Measurements from ENCODE around the gene ABHD4.
"Not testable (repeated sequence)": the region's sequence is repeated elsewhere in the genome, so short reads cannot be mapped to it uniquely, and the experiment has no call there.

ABHD4 gene, protein sequence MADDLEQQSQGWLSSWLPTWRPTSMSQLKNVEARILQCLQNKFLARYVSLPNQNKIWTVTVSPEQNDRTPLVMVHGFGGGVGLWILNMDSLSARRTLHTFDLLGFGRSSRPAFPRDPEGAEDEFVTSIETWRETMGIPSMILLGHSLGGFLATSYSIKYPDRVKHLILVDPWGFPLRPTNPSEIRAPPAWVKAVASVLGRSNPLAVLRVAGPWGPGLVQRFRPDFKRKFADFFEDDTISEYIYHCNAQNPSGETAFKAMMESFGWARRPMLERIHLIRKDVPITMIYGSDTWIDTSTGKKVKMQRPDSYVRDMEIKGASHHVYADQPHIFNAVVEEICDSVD

DNA sequence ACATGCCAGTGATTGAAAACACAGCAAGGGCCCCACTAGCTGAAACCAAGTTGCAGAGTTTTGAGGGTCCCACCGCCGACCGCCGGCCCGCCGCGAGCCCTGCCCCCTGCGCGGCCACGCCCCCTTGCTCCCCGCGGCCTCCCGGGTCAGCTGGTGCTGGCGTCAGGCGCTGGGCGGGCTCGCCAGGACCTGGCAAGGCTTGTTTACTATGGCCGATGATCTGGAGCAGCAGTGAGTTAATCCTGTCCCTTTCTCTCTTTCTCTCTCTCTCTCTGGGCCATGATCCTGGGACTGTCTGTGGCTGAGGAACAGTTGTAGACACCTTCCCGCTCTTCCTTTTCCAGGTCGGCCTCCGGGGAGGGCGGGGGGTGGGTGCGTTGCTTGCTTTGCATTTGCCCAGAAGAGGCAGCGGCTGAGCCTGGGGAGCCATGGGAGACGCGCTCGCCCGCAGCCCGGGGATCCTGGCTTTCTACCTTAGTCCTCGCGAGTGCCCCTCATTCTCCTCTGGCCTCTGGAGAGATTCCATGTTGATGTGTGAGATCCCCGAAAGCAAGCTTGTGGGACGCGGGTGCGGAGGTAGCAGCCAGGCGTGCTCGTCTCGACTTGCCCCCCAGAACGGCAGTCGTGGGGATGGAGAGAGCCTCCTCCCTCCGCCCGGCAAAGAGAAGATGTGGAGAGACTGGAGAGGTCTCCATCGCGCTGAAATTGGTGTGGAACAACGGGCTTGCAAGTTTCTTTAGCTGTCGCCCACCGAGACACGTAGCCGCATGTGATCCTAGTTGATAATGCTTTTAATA is at the start of gene ABHD4:
Gene ABHD4, plus strand, starts transcription at position 202 of the 797 bp plus-strand sequence. Its CDS starts 7 bp downstream, at position 209.
- peak in 1 of 2 donors; percentile 56 for DNase-seq (ENCODE audit: low read depth in 2 of 2)

DNA sequence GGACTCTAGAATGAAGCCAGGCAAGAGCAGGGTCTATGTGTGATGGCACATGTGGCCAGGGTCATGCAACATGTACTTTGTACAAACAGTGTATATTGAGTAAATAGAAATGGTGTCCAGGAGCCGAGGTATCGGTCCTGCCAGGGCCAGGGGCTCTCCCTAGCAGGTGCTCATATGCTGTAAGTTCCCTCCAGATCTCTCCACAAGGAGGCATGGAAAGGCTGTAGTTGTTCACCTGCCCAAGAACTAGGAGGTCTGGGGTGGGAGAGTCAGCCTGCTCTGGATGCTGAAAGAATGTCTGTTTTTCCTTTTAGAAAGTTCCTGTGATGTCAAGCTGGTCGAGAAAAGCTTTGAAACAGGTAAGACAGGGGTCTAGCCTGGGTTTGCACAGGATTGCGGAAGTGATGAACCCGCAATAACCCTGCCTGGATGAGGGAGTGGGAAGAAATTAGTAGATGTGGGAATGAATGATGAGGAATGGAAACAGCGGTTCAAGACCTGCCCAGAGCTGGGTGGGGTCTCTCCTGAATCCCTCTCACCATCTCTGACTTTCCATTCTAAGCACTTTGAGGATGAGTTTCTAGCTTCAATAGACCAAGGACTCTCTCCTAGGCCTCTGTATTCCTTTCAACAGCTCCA is 48.7 kb upstream of the ABHD4 start:
- DNase-seq (ENCODE audit: low read depth in 2 of 2): no peak

DNA sequence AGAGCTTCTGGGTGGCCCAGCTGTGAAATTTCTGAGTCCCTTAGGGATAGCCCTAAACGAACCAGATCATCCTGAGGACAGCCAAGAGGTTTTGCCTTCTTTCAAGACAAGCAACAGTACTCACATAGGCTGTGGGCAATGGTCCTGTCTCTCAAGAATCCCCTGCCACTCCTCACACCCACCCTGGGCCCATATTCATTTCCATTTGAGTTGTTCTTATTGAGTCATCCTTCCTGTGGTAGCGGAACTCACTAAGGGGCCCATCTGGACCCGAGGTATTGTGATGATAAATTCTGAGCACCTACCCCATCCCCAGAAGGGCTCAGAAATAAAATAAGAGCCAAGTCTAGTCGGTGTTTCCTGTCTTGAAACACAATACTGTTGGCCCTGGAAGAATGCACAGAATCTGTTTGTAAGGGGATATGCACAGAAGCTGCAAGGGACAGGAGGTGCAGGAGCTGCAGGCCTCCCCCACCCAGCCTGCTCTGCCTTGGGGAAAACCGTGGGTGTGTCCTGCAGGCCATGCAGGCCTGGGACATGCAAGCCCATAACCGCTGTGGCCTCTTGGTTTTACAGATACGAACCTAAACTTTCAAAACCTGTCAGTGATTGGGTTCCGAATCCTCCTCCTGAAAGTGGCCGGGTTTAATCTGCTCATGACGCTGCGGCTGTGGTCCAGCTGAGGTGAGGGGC is 48.0 kb upstream of the ABHD4 start:
- DNase-seq (ENCODE audit: low read depth in 2 of 2): peak; percentile 51 to 70

DNA sequence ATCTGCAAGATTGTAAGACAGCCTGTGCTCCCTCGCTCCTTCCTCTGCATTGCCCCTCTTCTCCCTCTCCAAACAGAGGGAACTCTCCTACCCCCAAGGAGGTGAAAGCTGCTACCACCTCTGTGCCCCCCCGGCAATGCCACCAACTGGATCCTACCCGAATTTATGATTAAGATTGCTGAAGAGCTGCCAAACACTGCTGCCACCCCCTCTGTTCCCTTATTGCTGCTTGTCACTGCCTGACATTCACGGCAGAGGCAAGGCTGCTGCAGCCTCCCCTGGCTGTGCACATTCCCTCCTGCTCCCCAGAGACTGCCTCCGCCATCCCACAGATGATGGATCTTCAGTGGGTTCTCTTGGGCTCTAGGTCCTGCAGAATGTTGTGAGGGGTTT is 46.5 kb upstream of the ABHD4 start:
- DNase-seq (ENCODE audit: low read depth in 2 of 2): no peak

DNA sequence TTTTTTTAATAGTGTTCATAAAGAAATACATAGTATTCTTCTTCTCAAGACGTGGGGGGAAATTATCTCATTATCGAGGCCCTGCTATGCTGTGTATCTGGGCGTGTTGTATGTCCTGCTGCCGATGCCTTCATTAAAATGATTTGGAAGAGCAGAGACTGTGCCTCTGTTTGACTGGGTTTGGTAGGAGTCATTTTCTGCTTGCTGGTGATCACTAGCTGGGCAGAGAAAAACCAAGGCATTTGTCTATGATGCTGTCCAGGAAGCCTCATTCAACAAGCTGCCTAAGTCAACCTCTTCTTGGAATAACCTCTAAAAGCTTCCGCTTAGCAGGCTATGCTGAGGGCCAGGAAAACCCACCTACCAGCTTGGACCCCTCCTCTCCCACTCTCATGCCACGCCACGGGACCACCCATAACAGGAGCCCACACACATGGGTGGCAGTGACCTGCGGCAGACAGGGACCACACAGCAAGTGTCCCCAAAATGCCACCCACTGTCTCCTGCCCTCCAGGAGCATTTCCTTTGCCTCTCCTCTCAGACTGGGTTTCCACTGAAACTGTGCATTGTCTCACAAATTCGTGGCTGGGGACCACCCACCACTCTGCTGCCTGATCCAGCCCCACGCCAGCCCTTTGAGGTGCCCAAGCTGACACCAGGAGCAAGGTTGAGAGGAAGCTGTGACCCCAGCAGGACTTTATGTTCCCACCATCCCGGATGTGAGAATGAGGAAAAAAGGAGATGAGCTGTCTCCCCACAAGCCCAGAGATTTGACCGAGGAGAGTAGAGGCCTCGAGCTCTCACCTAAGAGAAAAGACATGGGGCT is 45.9 kb upstream of the ABHD4 start:
- DNase-seq (ENCODE audit: low read depth in 2 of 2): no peak

DNA sequence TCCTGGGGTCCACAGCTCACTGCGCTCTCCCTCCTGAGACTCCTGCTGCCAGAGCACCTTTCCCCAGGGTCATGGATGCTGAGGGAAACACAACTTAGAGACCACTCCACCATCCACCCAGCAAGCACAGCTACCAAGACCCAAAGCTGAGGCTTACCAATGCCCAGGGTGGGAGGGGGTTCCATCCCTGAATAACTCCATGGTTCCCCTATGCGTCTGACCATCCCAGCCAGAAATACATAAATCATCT is 45.3 kb upstream of the ABHD4 start:
- no peak for DNase-seq (ENCODE audit: low read depth in 2 of 2)

DNA sequence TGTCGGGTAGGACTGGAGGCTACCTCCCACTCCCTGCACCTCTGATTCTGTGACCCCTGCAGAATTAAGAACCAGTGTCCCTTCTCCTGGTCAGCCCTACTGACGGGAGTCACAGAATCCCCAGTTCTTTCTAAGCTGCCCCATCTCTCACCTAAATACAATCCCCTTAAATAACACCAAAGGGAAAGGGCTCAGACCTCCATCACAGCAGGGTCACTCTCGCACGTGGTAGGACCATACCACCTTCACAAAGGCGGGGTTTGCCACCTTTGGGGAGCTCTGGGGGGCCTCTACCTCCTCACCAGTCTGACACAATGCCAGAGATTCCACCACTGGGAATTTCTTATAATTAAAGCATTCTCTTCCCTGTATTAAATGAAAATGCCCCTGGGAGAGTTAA is 44.7 kb upstream of the ABHD4 start:
- DNase-seq (ENCODE audit: low read depth in 2 of 2): no peak

DNA sequence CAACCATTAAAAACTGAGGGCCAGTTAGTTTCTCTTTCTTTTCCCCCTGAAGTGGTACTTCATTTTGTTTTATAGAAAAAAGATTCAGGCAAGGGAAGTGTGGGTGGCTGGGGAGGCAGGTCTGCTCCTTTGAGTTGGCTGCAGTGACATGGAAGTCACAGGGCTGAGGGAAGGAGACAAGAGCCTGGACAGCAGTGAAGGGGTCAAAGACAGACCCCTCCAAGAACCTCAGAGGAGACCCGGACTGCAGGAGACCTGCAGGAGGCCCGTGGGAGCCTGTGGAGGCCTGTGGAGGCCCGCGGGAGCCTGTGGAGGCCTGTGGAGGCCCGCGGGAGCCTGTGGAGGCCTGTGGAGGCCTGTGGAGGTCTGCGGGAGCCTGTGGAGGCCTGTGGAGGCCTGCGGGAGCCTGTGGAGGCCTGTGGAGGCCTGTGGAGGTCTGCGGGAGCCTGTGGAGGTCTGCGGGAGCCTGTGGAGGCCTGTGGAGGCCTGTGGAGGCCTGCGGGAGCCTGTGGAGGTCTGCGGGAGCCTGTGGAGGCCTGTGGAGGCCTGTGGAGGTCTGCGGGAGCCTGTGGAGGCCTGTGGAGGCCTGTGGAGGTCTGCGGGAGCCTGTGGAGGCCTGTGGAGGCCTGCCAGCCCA is 44.1 kb upstream of the ABHD4 start:
- not testable (repeated sequence) for DNase-seq (ENCODE audit: low read depth in 2 of 2)

DNA sequence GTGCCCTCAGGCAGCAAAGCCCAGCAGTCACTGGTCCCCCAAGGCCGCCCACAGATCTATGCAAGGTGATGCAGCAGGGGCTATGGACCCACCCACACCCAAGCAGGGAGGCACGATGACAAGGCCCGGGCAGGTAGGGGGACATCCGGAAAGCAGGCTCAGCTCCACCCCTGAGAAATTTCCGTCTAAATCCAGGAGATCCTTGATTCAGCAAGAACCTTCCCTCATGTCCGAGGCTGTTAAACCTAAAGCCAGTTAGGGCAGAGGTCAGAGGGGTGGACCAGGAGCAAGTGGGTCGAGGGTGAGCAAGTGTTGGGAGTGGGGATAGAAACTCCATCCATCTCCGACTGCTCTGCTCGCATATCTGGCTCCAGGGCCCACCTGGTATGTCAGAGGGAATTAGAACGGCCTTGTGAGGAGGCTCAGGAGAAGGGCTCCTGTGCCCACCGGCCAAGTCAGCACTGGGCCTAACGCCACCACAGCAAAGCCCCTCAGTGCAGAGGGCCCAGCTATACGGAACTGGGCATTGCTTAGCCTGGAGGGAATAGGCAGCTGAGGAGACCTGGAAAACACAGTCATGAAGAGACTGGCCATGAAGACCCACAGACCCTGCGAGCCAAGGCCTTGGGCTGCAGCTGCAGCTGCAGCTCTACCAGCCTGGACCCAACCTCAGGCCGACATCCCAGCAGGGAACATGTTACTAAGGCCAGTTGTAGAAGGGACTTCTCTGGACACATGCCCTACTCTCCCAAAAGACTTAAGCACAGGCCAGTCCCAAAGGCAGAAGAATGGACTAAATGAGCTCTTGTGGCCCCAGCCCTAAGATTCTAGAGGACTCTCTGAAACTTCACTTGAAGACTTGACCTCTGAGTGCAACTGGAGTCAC is 43.4 kb upstream of the ABHD4 start:
- DNase-seq (ENCODE audit: low read depth in 2 of 2): no peak

DNA sequence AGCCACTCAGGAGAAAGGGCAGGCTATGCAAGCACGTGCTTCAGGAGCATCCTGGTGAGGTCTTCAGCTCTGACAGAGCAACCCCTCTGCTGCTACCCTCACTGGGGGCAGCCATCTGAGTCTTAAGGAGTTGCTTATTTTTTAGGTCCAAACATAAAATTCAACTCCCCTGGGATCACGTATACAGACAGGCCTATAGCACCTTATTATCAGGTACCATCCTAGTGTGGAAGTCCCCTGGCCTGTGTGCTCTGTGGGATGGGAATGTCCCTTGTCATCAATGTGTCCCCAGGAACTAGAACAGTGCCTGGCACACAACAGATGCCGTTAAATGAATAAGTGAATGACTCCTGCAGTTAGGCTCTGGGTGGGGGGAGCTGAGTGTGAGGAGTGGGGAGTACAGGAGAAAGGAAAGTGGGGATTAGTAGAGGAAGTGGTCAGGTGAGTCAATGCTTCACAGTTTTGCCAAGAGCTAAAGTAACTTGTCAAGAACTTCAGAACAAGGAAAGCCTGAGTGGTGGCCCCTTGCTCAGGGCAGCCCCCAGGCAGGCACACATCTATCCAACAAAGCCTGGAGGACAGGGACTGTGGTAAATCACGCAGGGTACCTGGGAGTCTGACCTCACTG is 42.6 kb upstream of the ABHD4 start:
- peak; percentile 54 to 68 for DNase-seq (ENCODE audit: low read depth in 2 of 2)

DNA sequence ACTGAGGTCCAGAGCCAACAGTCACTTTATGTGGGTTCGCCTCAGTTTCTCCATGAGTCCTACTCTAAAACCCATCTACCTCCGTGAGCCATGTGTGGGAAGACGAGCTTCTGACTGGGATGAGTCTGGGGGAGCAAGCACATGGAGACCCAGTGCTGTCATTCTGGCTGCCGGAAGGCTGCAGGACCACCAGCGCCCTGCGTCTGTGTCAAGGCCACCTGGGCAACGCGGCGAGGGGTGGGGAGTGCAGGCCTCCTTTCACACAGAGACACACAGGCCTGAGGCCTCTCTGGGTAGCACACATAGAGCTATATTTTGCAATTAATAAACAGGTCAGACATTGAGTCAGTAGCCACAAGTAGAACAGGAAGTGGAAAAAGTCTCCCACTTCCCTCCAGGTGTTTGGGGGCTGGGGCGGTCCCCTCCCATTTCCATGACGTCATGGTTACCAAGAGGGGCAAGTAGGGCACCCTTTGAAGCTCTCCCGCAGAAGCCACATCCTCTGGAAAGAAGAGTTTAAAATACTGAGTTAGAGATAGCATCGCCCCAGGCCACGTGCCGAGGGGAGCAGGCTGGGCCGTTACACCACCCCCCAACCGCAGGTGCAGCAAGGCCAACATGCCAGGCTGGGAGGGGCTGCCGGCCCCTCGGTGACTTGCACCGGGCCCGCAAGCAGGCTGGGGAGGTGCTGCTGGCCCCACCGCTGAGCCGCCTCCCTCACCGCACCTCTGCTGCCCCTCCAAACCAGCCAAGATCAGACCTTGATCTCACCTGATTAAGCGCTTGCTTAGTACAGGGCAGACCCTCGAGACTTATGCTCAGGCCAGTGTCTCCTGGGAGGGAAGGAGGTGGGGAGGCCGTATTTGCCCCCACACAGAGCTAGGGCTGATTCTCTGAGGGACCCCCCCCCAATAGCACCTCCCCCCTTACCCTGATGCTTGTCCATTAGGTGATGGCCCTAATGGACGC is 41.8 kb upstream of the ABHD4 start:
- DNase-seq (ENCODE audit: low read depth in 2 of 2): peak; percentile 94 to 98

DNA sequence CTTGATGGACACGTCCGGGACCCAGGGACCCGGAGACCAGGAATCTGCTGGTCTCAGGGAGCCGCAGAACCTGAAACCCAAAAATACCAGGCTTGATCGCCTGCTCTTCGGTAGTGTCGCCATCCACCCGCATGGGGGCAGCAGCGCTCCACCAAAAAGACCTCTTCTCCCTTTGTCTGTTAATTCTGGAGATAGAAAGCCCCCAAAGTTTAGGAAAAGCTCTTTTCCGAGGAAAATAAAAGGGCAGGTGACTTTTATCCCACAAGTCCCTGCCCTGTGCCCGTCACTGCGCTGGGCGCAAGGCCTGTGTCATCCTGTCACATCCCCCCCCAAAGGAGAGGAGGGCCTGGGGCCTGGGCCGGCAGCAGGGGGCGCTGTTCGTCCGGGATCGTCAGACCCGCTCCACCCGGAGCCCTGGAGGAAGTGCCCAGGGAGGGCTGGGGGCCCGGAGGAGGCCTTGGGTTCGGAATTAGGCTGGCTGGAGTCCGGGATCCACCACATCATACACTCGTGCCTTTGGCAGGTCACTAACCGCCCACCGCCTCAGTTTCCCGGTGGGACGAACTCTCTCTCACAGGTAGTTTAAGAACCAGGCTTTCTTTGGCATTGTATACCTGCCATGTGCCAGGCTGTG is 41.0 kb upstream of the ABHD4 start:
- peak; percentile 85 to 87 for DNase-seq (ENCODE audit: low read depth in 2 of 2)

DNA sequence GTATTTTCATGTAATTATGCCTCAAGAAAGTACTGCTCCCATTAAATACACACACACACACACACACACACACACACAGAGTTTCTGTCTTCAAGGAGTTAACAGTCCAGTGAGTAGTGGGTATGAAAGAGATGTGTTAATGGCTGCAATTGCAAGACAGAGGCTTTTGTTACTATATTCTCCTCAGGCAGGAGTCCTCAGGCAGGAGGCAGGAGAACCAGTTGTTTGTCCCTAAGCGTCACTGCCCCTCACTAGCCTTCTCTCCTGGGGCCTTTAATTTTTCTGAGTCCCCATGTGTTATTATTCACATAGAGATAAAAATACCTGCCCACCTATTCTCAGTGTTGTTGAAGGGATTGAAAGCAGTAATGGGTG is 40.3 kb upstream of the ABHD4 start:
- DNase-seq (ENCODE audit: low read depth in 2 of 2): no peak

DNA sequence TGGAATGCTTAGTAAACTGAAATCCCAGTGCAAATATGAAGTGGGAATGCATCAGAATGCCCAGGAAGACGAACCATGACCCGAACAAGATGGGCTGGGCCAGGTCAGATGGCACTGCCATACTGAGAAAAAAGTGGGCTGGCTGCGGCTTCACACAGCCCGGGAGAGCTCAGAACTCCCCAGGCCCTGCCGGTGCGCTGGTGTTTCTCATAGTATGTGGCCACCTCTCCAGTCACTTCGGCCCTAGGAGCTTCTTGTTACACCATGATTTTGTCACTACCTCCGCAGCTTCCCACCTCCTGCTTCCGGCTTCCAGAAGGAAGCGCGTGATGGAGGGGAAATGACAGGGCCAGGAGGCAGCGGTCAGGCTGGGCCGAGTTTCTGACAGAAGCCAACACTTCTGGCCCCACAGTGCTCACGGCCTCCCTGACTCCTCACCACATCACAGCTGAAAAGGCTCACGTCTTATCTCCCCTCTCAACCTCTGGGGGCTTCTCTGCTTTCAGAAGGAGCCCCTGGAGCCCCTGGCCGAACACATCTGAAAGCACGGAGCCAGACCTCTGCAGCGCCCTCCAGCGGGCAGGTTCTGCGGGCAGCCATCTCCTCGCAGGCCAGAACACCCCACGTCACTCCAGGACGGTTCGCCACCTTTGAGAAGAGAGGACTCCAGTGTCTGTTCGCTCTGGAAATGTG is 39.7 kb upstream of the ABHD4 start:
- DNase-seq (ENCODE audit: low read depth in 2 of 2): peak in 1 of 2 donors; percentile 60

DNA sequence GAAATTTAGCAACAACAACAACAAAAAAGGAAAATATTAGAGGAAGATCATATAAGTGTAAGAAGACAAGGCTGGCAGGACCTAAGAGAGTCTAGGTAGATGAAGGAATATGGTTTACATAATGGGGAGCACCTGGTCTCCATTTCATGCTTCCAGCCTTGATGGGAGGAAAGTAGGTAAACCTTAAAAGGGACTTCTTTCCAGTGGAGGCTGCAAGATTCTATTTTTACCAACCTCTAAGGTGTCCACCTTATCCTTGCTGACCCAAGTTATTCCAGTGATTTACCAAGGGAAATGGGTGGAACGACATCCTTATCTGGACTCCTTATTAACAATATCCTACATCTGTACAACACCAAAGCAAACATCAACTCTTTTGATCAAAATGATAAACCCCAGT is 39.1 kb upstream of the ABHD4 start:
- no peak for DNase-seq (ENCODE audit: low read depth in 2 of 2)

DNA sequence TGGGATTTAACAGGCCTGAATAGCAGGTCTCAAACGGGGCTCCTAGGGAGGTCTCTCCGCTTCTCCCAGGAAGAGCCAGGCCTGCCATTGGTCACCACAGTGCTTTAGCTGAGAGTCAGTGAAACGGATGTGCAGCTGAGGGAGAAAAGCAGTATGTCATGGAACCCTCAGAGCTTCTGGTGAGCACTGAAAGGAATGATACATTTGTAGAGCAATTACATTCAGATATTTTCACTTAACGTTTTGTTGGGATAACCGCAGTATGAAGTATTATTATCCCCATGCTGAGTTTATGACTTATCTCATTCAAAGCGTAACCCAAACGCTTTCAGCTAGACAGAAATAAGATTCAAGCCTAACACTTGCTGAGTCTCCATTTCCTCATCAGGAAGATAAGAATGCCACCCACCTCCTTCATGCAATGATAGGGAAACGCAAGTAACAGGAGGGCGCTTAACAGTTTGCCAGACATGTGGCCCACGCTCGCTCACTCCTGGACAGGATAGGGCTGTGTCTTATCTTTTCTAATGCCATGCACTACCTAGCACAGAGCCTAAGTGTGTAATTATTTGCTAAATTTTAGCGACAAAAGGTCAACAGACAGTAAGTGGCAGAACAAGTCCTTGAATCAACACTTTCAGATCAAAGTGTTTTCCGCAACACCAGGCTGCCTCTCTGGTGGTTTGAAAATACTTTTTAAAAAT is 37.3 kb upstream of the ABHD4 start:
- no peak for DNase-seq (ENCODE audit: low read depth in 2 of 2)

DNA sequence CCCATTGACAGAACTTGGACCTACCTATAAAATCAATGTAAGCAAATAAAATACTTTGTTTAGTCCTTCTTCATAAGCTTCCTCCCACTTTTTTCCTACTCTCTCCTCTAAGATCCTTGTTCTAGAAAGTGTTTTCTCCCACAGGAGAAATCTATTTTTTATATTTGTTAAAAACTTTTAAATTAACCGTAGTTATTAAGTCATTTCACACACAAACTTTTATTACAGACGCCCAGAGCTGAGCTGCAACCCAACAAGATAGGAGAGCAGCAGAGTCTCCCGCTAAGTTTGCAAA is 36.8 kb upstream of the ABHD4 start:
- DNase-seq (ENCODE audit: low read depth in 2 of 2): no peak
